Activated CD4-positive, alpha-beta T cell treated with anti-CD3 and anti-CD28 coated beads, Interleukin-10, Interleukin-2, amounts not matched to agents 100 ng/mL and 50 ng/mL, durations not matched to agents 16 hours and 8 hours (primary cell): Measurements from ENCODE around the gene NTSR2.

Experiments
- DNase-seq: peaks from one replicate; pipeline ENCODE4 v3.0.0-alpha.2; 2020

NTSR2 gene

DNA sequence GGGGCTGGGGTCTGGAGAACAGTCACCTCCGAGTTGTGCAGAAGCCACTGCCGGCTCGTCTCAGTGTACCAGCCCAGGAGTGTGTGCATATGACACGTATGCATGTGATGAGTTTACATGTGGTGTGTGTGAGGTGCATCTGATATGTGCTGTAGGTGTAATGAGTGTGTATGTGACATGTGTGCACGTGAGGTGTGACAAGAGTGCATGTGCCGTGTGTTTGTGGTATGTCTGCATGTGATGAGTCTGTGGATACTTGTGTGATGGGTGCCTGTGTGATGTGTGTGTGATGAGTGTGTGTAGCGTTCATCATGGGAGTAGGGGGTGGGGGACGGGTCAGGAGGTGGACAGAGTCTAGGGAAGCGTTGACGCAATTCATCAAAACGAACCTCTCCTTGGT, 12.8 kb downstream of the NTSR2 start:
- no peak for DNase-seq

- no peak for DNase-seq
Measured at GRCh38 chr2:11656671-11657101, 13.3 kb downstream of the NTSR2 start.

- DNase-seq: no peak
Measured at GRCh38 chr2:11656252-11656651, 13.7 kb downstream of the NTSR2 start.

GRCh38 chr2:11655495-11655894, 14.5 kb downstream of the NTSR2 start:
- no peak for DNase-seq

DNA sequence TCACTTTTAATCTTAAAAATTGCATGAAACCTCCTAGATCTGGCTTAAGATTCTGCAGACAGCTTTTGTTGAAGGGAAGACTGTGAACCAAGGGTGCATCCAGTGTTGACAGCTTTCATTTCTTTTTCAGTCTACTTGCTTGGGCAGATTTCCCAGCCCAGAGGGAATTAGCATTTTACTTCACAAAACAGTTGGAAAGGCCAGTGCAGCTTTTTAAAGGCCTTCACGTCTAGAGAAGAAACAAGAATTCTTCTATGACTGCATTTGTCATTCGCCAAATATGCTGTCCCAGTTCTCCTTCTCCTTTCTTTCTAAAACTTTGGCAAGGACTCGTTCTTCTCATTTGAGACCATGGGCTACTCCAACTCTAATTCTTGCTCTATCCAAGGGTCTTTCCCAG, 17.4 kb downstream of the NTSR2 start:
- DNase-seq: no peak

GRCh38 chr2:11651856-11652548, 18.0 kb downstream of the NTSR2 start:
- DNase-seq: no peak

DNA sequence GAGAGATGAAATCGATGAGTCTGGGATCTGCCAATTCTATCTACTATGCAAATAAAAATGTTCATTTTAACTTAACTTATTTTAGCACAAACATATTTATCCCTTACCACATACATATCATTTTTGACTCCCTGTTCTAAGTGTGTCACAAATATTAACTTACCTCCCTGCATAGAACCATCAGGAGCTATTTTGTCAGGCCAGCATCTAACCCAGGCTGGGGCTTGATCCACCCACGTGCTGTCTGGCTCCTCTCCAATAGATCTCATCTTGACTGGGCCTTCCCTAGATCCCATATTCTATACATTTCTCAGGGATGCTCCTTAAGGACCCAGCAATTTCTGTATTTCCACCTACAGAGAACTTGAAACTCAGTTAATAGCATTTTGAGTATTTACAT, 20.9 kb downstream of the NTSR2 start:
- DNase-seq: no peak

DNA sequence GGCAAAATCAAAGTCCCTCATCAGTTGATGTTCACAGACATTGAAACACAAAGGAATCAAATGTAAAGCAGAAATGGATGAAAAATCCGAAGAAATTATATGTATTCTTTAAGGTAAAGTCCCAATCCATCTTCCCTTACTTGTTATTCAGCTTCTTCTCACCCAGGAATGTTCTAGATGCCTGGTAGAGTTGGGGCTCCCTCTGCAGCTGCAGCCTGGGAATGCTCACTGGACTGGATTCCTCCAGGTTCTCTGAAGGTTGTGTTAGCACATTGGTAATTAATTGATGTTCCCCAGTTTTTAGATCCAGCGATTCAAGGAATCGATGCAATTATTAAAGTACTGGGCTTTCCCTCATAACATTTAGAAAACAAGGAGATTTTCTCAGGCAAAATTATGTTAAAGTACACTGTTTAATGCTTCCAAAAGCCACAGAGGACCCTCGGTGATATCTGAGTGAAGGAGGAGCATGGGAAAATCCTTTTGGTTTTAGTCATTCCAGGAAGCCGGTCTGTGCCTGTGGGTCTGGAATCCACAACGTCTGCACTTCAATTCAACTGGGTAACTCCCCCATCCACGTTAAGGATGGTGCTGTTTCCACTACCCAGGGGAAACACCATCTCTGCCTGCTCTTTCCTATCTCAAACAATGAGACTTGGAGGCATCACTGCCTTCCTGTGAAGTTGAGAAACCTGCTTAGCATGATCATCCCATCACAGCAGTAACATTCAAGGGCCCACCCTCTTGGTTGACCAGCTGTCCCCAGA, 22.0 kb downstream of the NTSR2 start:
- no peak for DNase-seq

DNA sequence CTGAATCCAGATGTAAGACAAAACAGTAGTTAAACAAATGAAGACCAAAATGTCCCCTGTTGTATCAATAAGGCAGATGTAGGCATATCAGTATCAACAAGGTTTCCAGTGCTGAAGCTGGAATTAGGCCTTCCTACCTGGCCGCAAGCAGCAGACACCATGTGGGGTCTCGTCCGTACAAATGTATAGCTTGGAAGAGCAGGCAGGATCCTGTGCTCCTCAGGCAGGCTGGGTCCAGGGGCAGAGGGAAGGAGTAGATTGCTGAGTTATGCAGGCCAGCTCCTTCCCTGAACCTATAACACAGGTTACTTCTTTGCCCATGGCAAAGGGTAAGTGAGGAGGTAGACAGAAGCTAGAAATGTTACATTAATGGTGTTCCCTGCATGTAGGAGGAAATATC, 23.5 kb downstream of the NTSR2 start:
- no peak for DNase-seq

DNA sequence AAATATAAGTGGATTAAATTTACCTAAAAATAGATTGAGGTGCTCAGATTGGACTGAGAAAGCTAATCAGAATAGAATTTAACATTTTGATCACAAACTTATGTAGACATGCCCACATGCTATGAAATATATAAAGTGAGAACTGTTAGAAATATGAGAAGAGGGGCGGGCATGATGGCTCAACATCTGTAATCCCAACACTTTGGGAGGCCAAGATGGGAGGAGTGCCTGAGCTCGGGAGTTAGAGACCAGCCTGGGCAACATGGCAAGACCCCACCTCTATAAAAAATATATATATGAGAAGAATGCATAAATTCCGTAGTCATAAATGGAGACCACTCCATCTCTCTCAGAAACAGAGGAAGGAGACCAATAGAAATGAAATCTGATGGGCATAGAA, 25.7 kb downstream of the NTSR2 start:
- no peak for DNase-seq

DNA sequence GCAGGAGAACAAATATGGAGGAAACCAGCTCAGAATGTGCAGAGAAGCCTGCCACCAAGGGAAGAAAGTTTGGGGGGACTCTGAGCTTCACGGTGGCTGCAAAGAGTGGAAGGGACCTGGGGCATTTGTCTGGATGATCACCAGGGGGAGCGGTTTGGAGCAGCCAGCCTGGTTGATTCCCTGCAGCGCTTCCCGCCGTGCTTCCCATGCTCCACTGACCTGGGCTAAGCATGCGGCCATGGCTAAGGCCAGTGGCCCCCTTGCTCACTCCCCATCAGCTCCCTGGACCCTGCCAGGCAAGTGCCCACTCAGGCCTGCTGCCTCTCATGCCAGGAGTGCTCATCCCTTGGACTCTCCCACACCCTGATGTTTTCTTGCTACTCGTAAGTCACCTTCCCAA, 27.0 kb downstream of the NTSR2 start:
- DNase-seq: no peak

DNA sequence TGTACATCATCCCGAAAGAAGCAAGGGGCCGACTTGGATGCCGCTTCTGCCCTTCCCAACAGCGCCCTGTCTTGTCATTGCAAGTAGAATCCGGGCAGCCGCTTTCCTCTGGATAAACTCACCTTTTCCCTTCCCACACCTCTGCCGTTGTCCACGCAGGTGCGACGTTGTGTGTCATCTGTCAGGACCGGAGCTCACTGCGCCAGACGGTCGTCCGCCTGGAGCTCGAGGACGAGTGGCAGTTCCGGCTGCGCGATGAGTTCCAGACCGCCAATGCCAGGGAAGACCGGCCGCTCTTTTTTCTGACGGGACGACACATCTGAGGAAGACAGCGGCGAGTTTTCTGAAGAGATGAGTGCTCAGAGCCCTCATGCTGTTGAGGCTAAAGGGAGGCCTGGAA, 29.9 kb downstream of the NTSR2 start:
- no peak for DNase-seq

- DNase-seq: no peak
Measured at GRCh38 chr2:11639503-11639902, 30.5 kb downstream of the NTSR2 start.

DNA sequence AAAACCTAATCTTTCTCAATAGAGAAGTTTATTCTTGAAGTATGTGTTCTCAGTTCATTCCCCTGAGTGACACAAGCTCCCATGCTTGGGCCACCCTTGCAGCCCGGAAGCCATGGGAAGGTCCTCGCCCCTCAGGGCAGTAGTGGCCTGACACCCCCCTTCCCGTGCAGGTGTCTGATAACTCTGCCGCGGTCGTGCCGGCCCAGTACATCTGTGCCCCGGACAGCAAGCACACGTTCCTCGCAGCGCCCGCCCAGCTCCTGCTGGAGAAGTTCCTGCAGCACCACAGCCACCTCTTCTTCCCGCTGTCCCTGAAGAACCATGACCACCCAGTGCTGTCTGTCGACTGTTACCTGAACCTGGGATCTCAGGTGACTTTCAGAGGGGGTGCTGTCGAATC, 32.4 kb downstream of the NTSR2 start:
- no peak for DNase-seq

DNA sequence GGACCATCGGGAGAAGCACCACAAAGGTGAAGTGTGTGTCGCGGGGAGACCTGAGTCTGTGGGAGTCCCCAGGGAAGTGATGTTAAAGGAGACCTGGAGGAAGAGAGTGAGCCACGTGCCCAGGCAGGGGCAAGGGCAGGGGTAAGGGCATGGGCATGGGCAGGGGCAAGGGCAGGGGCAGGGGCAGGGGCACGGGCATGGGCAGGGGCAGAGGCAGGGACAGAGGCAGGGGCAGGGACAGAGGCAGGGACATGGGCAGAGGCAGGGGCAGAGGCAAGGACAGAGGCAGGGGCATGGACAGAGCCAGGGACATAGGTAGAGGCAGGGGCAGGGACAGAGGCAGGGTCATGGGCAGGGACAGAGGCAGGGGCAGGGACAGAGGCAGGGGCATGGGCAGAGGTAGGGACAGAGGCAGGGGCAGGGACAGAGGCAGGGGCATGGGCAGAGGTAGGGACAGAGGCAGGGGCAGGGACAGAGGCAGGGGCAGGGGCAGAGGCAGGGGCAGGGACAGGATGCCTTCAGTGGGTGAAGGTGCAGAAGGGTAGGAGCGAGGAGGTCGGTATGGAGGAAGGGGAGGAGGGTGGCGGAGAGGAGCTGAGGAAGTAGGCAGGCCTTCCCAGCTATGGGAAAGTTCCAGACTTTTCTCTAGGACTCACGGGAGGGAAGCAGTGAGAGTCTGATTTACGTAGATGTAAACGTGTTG, 33.3 kb downstream of the NTSR2 start:
- DNase-seq: no peak

- no peak for DNase-seq
Measured at GRCh38 chr2:11635141-11635540, 34.9 kb downstream of the NTSR2 start.

- no peak for DNase-seq
Measured at GRCh38 chr2:11634584-11634983, 35.4 kb downstream of the NTSR2 start.

- no peak for DNase-seq
Measured at GRCh38 chr2:11633923-11634478, 36.0 kb downstream of the NTSR2 start.

DNA sequence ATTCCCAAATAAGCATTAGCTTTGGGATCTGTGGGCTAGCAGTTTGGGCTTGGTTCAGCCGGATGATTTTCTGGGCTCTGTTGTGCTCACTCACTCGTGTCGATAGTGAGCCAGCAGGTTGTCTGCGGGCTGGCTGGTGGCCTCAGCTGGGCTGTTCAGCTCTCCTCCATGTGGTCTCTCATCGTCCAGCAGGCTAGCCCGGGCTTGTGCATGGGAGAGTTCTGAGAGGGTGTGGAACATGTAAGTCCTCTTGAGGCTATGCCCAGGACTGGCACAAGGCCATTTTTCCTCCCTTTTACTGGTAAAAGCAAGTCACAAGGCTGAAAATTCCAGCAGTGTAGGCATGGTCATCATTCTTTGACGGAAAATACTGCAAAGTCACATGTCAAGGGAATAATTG, 38.5 kb downstream of the NTSR2 start:
- DNase-seq: no peak

DNA sequence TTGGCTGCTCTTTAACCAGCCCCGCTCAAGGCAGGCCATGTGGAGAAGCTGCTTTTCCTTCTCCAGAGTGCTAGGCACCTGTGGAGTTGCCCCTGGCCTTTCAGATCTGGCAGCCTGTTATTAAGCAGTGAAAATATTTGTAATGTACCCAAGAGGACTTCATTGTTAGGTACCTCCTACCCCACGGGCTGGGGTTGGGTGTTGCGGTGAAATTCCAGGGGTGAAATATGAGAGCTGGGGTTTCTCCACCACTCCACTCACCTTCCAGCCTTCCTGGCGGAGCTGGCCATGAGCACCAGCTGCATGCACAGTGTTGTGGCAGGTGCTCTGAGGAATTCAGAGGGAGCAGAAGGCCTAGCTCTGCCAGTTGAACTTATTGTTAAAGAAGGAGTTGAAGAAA, 39.1 kb downstream of the NTSR2 start:
- no peak for DNase-seq

DNA sequence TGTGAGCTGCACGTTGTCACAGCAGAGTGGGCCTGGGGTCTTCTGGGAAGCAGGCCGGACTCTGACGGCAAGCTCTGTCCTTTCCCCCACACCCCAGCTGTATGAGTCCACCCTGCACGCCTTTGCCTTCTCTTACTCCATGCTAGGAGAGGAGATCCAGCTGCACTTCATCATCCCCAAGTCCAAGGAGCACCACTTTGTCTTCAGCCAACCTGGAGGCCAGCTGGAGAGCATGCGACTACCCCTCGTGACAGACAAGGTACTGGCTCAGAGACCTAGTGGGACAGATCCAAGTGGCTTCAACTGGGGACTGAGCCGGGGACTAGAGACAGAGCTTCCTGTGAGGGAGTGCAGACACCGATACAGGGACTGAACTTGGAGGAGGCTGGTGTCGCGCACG, 40.1 kb downstream of the NTSR2 start:
- no peak for DNase-seq

DNA sequence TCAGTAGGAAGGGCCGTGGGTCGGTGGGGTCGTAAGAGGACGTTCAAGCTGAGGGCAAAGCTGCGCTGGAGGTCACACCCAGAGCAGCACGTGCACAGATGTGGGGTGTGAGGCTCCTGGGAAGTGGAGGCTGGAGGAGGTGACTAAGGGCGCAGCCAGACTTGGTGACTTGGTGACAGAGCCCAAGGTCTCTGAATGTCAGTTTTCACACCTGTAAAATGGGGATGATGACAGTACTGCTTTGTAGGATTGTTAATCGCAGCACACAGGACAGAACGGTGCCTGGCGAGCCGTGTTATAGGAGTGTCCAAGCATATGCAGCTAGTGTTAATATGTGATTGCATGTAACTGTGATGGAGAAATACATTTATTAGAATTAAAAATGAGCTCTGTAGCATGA, 40.8 kb downstream of the NTSR2 start:
- no peak for DNase-seq

- no peak for DNase-seq
Measured at GRCh38 chr2:11628675-11629074, 41.3 kb downstream of the NTSR2 start.

- no peak for DNase-seq
Measured at GRCh38 chr2:11625671-11626070, 44.3 kb downstream of the NTSR2 start.
